ENCODE measurements around the gene XYLT1.

XYLT1 gene

DNA sequence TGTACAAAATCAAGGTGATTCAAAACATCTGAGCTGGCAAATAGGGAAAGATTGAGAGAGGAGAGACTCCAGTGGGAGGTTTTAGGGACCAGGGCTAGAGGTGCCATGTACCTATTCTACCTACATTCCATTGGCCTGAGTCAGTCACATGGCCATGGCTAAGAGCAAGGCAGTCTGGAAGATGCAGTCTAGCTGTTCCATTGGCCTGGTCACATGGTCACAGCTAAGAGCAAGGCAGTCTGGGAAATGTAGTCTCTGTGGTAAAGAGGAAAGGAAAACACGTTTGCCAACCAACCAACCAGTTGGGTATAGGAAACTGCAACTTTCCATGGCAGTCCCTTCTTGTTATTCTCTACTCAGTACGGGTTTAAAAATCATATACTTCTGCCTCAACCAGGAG lies 369.1 kb downstream of the XYLT1 start:
- in situ Hi-C loops (cut with MboI; ENCODE audit: low sequenced_read_pairs, unreplicated experiment), result no loop called here
- no peak for DNase-seq (ENCODE audit: low spot score)
- TF ChIP-seq, protein P1, sequence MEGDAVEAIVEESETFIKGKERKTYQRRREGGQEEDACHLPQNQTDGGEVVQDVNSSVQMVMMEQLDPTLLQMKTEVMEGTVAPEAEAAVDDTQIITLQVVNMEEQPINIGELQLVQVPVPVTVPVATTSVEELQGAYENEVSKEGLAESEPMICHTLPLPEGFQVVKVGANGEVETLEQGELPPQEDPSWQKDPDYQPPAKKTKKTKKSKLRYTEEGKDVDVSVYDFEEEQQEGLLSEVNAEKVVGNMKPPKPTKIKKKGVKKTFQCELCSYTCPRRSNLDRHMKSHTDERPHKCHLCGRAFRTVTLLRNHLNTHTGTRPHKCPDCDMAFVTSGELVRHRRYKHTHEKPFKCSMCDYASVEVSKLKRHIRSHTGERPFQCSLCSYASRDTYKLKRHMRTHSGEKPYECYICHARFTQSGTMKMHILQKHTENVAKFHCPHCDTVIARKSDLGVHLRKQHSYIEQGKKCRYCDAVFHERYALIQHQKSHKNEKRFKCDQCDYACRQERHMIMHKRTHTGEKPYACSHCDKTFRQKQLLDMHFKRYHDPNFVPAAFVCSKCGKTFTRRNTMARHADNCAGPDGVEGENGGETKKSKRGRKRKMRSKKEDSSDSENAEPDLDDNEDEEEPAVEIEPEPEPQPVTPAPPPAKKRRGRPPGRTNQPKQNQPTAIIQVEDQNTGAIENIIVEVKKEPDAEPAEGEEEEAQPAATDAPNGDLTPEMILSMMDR (IDR thresholded peaks at IDR 0.05; ENCODE audit: borderline replicate concordance, control extremely low read depth, extremely low read depth, insufficient read depth, missing control alignments), result no peak

- TF ChIP-seq, protein P1 (IDR thresholded peaks at IDR 0.05; ENCODE audit: borderline replicate concordance, control extremely low read depth, extremely low read depth, insufficient read depth, missing control alignments), result no peak
- DNase-seq (ENCODE audit: low spot score), result no peak
- in situ Hi-C loops (cut with MboI; ENCODE audit: low sequenced_read_pairs, unreplicated experiment), result loop anchor here (10.0 kb wide), 1 partner anchor 64 kb away; no protein-coding TSS in a partner anchor
Observed at GRCh38 chr16:17098685-17099084, 372.1 kb downstream of the XYLT1 start.

- in situ Hi-C loops (cut with MboI; ENCODE audit: low sequenced_read_pairs, unreplicated experiment), result no loop called here
- TF ChIP-seq, protein P1 (IDR thresholded peaks at IDR 0.05; ENCODE audit: borderline replicate concordance, control extremely low read depth, extremely low read depth, insufficient read depth, missing control alignments), result no peak
- DNase-seq (ENCODE audit: low spot score), result no peak
Observed at GRCh38 chr16:17084130-17084529, 386.6 kb downstream of the XYLT1 start.

DNA sequence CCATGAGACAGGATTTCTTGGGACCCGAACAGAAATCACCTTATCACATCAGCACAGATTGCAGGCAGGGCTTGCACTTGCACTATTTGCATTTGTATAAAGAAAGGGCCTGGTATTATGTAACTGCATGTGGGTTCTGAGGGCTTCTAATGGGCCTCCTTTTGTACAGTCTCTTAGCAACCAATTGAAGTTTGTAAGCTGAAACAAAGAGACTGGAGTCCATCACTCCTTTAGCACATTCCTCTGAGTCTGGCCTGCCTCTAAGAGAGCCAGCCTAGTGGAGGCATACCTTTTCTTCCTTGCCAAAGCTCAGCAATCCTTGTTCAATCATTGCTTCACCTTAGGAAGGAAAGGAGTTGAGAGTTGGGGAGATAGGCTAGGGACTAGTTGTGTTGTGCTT lies 387.1 kb downstream of the XYLT1 start:
- in situ Hi-C loops (cut with MboI; ENCODE audit: low sequenced_read_pairs, unreplicated experiment), result no loop called here
- TF ChIP-seq, protein P1 (IDR thresholded peaks at IDR 0.05; ENCODE audit: borderline replicate concordance, control extremely low read depth, extremely low read depth, insufficient read depth, missing control alignments), result no peak
- DNase-seq (ENCODE audit: low spot score), result no peak

DNA sequence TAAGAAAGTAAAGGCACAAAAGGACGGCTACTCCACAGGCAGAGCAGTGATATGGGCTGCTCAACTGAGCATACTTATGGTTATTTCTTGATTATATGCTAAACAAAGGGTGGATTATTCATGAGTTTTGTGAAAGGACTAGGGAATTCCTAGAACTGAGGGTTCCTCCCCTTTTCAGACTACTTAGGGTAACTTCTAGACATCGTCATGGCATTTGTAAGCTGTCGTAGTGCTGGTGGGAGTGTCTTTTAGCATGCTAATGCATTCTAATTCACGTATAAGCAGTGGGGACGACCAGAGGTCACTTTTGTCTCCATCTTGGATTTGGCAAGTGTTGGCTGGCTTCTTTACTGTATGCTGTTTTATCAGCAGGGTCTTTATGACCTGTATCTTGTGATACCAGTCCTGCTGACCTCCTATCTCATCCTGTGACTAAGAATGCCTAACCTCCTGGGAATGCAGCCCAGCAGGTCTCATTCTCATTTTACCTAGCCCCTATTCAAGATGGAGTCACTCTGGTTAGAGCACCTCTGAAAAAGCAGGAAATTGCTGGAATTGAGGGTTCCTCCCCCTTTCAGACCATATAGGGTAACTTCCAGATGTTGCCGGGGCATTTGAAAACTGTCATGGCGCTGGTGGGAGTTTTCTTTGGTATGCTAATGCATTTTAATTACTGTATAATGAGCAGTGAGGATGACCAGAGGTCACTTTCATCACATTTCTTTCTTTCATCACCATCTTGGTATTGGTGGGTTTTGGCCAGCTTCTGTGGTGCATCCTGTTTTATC lies 388.5 kb downstream of the XYLT1 start:
- in situ Hi-C loops (cut with MboI; ENCODE audit: low sequenced_read_pairs, unreplicated experiment), result no loop called here
- no peak for DNase-seq (ENCODE audit: low spot score)
- TF ChIP-seq, protein P1 (IDR thresholded peaks at IDR 0.05; ENCODE audit: borderline replicate concordance, control extremely low read depth, extremely low read depth, insufficient read depth, missing control alignments), result no peak

DNA sequence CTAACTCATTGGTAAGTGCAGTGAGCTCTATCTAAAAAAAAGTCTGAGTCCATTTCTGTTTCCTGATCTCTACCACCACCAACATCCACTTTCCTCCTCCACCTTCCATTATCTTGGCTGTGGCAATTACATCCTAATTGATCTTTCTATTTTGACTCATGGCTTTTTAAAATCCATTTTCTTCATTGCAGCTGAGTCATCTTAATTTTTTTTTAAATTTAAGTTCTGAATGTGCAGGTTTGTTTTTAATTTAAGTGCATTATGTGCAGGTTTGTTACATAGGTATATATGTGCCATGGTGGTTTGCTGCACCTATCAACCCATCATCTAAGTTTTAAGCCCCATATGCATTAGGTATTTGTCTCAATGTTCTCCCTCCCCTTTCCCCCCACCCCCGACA lies 390.7 kb downstream of the XYLT1 start:
- TF ChIP-seq, protein P1 (IDR thresholded peaks at IDR 0.05; ENCODE audit: borderline replicate concordance, control extremely low read depth, extremely low read depth, insufficient read depth, missing control alignments), result no peak
- no peak for DNase-seq (ENCODE audit: low spot score)
- in situ Hi-C loops (cut with MboI; ENCODE audit: low sequenced_read_pairs, unreplicated experiment), result no loop called here
